NOMO-1 (cell line): ENCODE data around the gene SDHA.
"Not testable (repeated sequence)": the region's sequence is repeated elsewhere in the genome, so short reads cannot be mapped to it uniquely, and the experiment has no call there.

Experiments
- DNase-seq, 2 experiments: peaks; one replicate each; lab custom pipeline; 2025; ENCODE audit not compliant: unreplicated experiment in 2 of 2; lab: John Stamatoyannopoulos, UW

The SDHA gene

GRCh38 chr5:196350-196749, 21.8 kb upstream of the SDHA start:
- no peak for DNase-seq

DNA sequence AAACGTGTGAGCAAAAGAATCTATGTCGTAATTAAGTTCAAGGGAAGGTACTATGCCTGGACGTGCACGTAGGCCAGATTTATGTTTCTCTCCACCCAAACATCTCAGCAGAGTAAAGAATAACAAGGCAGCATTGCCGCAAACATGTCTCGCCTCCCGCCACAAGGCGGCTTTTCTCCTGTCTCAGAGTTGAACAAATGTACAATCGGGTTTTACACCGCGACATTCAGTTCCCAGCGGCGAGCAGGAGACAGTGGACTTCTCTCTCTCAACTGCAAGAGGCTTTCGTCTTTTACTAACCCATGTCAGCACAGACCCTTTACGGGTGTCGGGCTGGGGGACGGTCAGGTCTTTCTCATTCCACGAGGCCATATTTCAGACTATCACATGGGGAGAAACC, 21.1 kb upstream of the SDHA start:
- not testable (repeated sequence) for DNase-seq

DNA sequence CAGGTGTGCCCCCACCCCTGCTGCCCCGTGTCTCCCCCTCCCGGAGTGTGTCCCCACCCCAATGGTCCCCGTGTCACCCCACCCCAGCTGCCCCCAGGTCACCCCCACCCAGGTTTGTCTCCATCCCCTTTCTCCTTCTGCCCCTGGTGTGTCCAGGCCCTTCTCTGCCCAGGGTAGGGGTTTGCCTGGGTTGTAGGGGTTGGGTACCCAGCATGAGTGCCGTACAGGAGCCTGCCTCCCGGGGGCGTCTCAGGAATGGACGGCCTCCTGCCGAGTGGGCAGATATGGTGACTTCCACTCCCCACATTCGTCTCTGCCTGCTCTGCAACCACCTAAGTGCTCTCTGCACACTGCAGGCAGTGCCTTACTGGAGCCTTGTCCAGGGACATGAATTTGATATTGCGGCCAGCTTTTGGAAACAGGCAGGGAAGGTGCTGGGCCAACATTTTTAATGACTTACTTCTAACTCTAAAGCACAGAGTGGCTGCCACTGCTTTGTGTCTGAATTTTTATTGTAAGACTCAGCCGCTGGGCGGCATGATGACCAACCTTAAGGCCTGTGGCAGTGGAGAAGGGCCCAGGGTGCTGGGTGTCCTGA, 20.1 kb upstream of the SDHA start:
- no peak for DNase-seq

DNA sequence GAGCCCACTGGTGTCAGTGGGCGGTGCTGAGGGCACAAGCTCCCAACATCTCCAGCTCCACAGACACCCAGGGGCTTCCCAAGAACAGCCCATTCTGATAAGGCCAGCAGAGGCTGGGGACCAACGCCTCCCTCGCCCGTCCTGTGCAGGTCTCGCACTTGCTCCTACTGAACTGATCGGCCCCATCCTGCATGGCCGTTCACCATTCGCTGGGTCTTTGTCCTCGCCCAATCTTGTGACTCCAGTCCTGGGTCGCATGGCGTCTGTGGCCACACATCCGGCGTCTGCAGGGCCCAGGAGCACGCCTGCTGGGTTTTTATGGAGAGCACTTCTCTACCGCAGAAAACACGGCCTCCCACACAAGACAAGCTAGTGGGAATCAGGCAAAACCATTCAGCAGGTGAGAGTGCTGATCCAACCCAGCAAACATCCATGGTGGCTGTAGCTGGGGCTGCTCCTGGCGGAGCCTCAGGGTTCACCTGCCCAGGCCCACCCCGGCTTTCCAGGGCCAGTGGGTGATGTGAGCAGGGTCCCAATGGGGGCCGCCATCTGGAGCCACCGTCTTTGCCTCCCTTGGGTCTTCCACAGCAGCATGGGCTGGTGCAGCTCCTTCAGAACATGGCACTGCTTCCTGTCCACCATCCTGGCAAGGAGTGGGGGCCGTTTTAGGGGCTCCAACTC, 19.5 kb upstream of the SDHA start:
- no peak for DNase-seq

DNA sequence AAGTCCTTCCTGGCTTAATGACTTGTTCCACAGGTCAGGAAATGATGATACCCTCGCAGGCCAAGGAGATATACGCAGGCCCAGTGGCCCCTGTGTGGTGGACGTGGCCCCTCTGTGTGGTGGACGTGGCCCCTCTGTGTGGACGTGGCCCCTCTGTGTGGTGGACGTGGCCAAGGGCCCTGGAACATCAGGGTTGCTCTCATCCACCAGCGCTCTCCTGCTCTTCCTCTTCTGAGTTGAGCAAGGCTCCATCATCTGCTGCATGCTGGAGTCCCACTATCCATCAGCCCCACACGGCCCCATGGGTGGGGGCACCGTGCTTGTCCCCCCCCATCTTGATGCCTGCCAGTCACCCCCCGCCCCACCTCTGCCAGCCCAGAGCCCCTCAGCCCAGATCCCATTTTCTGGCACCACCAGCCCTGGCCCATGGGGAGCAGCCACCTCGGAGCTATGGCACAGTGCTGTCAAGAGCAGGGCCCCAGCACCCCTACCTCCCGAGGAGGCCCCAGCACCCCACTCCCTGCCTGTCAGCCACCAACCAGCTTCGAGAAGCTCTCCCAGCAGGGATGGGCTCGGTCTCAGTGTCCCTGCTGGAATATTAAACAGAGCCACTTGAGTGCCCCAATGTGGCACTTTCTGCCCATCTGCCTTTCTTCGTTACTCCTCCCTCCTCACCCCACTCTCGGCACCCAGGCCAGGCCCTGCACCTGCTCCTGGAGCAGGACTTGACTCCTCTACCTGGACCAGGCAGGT, 18.7 kb upstream of the SDHA start:
- DNase-seq = no peak

DNA sequence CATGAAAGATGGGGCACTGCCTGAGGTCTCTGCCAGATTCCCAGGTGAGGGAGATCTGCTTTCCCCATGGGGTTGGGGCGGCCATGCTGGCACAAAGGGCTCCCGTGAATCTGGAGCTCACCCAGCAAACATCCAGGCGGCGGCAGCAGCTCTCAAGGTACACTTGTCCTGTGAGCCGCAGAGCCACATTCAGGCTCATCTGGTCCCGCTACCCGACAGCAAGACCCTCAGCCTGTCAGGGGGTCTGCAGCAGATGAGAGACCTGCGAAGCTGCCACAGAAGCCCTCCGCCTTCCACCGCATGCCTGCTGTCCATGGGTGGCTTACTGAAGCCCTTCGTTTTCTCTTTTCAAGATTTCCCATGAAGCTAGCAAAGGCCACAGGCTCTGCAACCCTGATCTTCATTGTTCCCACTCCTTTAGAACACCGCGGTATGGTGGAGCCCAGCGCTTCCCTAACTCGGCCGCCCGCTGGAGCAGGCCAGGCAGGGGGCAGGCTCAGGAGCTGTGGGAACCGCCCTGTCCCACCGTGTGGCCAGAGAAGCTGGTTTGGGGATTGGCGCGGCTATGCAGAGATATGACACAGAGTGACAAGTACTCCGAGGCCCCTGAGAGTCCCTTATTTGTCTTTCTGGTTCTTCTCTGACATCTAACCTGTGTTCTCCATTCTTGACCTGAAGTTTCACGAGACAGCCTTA, 18.0 kb upstream of the SDHA start:
- DNase-seq = no peak

GRCh38 chr5:200985-201384, 17.1 kb upstream of the SDHA start:
- DNase-seq = no peak

DNA sequence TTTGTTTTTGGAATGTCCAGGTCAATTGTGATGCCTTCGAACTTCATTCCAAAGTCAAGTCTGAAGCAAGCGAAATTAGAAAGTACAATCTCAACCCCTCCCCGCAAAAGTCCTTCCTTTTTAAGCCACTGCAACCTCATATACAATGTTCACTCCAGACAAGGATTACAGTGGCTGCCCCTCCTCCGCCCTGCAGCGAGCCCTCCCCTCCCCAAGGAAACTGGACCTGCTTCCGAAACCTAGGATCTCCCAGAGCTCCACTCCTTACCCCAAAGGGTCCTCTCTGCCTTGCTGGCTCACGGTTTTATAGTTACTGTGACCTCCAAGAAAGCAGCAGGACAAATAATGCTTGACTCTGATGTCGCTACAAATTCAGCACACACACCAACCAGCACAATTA, 16.4 kb upstream of the SDHA start:
- no peak for DNase-seq

DNA sequence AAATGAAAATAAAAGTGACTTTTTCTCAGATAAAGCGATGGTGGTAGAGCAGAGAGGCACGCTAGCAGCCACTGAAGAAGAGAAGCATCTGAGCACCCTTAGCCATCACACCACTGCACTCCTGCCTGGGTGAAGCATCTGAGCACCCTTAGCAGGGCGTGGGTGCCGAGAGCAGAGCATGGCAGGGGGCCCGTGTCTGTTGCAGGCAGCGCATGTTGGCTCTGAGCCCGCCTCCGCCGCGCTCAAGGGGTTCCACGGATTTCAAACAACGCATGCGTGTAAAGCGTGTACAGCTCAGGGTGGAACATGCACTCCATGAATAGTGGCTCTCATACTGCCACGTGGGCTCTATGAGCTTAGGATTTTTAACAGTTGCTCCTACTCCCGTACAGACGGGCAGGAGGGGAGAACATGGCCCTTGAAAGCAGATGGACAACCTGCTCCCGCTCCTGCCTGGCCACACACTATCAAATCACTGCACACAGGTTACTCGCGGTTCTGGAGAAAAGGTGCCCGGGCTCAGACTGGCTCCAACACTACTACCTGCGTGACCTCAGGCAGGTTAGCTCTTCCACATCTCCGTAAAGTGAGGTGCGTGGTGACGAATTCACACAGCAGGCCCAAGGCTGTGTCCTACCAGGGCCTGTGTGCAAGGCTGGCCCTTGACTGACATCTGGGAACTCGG, 14.7 kb upstream of the SDHA start:
- DNase-seq = no peak

- DNase-seq = no peak
Observed at GRCh38 chr5:204001-204400, 14.1 kb upstream of the SDHA start.

DNA sequence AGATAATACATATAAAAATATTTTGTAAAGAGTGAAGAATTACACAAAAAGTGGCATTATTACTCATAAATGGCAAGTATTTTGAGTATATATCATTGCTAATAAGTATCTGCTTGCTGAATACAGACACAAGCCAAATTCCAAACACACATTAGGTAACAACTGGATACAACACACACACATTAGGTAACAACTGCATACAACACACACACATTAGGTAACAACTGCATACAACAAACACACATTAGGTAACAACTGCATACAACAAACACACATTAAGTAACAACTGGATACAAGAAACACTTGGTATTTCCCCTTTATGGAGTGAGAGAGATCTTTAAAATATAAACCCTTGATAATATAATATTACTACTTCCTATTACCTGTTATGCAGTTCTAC, 13.7 kb upstream of the SDHA start:
- no peak for DNase-seq

GRCh38 chr5:204966-205670, 13.0 kb upstream of the SDHA start:
- DNase-seq = no peak

DNA sequence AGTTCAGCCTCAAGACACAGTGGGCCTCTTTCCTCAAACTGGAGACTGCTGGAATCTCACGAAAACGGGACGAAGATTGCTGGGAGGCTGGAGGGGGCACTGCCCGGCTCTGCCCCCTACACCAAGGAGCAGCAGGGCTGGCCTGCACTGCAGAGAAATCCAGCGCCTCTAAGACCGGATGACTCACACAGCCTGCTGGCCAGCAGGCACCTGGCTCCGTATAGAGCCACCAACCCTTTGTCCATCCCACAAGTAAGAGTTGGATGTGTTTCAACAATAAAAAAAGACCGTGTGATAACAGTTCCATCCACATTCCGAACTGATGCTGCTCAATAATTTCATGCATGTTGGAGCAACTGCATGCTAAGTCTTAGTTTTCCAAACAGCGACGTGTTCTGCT, 11.7 kb upstream of the SDHA start:
- no peak for DNase-seq

- DNase-seq = no peak
Observed at GRCh38 chr5:206927-207536, 11.1 kb upstream of the SDHA start.

DNA sequence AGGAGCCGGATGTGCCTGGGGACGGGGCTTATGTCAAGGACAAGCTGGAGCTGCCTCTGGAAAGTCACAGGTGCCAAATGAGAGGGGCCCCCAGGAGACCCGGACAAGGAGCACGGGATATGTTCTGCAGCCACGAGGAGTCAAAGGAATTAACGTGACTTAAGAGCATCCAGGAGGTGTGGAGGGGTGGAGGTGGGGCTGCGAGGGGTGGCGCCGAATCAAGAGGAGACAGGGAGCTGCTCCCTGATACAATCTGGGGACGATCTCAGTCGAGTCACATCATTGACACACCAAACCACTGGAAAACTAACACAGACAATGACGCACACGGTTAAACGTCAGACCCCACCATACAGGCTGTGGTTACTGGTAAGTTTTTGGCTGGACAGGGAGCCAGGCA, 10.5 kb upstream of the SDHA start:
- no peak for DNase-seq

DNA sequence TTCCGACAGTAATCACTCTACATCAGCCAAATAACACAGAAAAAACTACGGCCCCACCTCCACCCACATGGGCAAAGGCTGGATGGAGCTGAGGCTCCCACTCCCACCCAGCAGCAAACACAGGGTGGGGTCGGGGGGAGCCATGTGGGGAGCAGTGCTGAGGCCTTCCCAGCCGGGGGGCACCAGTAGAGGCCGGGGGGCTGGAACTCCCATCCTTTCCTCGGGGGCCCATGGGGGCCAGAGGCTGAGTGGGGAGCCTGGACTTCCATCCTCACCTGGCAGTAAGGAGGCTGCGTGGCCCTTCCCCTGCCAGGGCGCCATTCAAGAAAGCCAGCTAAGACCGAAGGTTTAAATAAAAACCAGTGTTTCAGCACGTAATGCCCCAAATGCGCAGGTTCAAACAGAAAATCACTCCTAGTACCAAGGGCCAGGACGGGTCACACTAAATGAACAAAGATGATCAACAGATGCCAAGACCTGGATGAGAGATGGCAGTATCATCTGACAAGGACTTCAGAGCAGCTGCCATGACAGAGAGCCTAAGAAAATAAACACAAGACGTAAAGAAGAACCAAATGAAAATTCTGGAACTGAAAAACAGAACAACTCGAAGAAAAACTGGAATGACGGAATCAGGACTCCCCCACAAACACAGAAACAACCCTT, 9.5 kb upstream of the SDHA start:
- no peak for DNase-seq

DNA sequence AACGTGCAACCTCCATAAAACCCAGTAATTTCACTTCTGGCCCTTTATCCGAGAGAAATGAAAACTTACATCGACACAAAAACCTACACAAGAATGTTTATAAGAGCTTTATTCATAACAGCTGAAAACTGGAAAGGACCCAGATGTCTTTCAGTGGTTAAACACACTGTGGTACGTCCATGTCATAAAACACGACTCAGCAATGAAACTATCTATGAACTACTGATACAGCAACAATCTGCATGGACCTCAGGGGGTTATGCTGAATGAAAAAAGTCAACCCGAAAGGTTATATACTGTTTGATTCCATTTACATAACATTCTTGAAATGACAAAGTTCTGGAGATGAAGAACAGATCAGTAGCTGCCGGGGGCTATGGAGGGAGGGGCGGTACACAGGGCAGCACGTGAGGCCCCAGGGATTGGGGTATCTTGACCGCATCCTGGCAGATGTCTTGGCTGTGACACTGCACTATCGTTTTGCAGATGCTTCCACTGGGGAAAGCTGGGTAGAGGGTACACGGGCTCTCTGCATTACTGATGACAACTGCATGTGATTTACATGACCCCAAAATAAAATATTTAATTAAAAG, 4.2 kb upstream of the SDHA start:
- DNase-seq = no peak

- DNase-seq = not testable (repeated sequence)
Observed at GRCh38 chr5:215256-215655, 2.9 kb upstream of the SDHA start.

- DNase-seq = not testable (repeated sequence)
Observed at GRCh38 chr5:216076-216475, 2.0 kb upstream of the SDHA start.
